Ovary (tissue), 9 donors: Measurements from ENCODE around the gene NCOA6. TPM values are rescaled to one million over a fixed set of nuclear protein-coding genes. Genes with fewer than 3 reads are reported as not detected.
"Not testable (repeated sequence)": the region's sequence is repeated elsewhere in the genome, so short reads cannot be mapped to it uniquely, and the experiment has no call there.

Experiments used
- DNase-seq, 5 donors: peaks; one replicate each; pipeline ENCODE4 v3.0.0-alpha.2; 2019 to 2020
- H3K27ac ChIP-seq, 2 donors: fragments of 200-600 bp; one replicate each; pipeline versions ENCODE4 v1.5.1 to v1.8.0; 2019 to 2022
- H3K27me3 ChIP-seq: fragments of 200-600 bp; one replicate; pipeline ENCODE4 v1.8.0; 2022
- H3K36me3 ChIP-seq: fragments of 200-600 bp; sonication (generic); one replicate; pipeline ENCODE4 v1.5.1; 2019
- H3K4me1 ChIP-seq: one replicate; pipeline ENCODE4 v1.8.1; 2013; ENCODE audit warnings: mild to moderate bottlenecking, moderate library complexity; ENCODE audit not compliant: insufficient read depth
- H3K4me3 ChIP-seq: fragments of 200-600 bp; sonication (generic); one replicate; pipeline ENCODE4 v1.5.1; 2017
- H3K9me3 ChIP-seq, 2 donors: fragments of 200-600 bp in 1 of 2; sonication (generic) in 1 of 2; one replicate each; pipeline versions ENCODE4 v1.5.1 to v1.8.1; 2013 to 2019; ENCODE audit warnings: mild to moderate bottlenecking in 1 of 2, moderate library complexity in 1 of 2
- EP300 ChIP-seq: sonication (generic); formaldehyde crosslinking; IDR thresholded peaks from one replicate; pipeline ENCODE4 v1.6.1; 2017; ENCODE audit warnings: antibody characterized with exemption
- POLR2A ChIP-seq: fragments of 450-650 bp; IDR thresholded peaks from one replicate; pipeline ENCODE4 v1.6.1; 2017; ENCODE audit warnings: antibody characterized with exemption, mild to moderate bottlenecking, moderate library complexity
- WGBS, 3 donors: extraction: QIAGEN DNeasy Blood & Tissue Kit in 1 of 3; methylation state at CpG; one replicate each; pipeline versions ENCODE4 v1.1.5 to v1.1.7; 2013 to 2017; 5-methylcytosine and 5-hydroxymethylcytosine counted together
- intact Hi-C, 4 donors: fragments of 100-400 bp; cut with DNase I; formaldehyde crosslinking; loops; one replicate each; pipeline versions ENCODE4 v1.11.0 to v1.15.1; 2022 to 2023
- polyA plus RNA-seq, 2 donors: library from polyadenylated mRNA; stranded (reverse); fragments of 200-250 nt in 1 of 2; fragments of 350-450 nt in 1 of 2; fragmentation: Illumina TruSeq in 1 of 2; extraction: RNeasy Lipid Tissue Mini Kit (QIAGEN cat#74804) in 1 of 2; gene quantifications; one replicate each; pipeline ENCODE4 v1.2.3, GENCODE V29; 2013 to 2014
- total RNA-seq, 7 donors: library from RNA; depleted of rRNA in 2 of 7; stranded (reverse); fragments of >200 nt in 2 of 7; fragmentation: NEBNext Ultra II Directional in 3 of 7; extraction: Animal tissue kit (Norgen Biotek cat#: 25700) in 3 of 7; gene quantifications; one replicate each; pipeline versions ENCODE4 v1.1.0 to v1.2.4, GENCODE V29; 2016 to 2023
- TF ChIP-seq, protein P1 (sequence below), 3 donors: fragments of 450-650 bp in 2 of 3; fragments of 200-600 bp in 1 of 3; IDR thresholded peaks; one replicate each; pipeline versions ENCODE4 v1.5.1 to v1.8.0; 2016 to 2022; ENCODE audit warnings: antibody characterized with exemption in 3 of 3, mild to moderate bottlenecking in 1 of 3
- donor health status: DM: no; HTN: no; CAD: no; lungs with moderate emphysema.
- donor health status: DM: no; HTN: no; CAD: no.
- donor health status: Bipolar disorder and iron deficiency.
- donor health status: DM: yes; HTN: yes; CAD: no.
- donor health status: DM: no; HTN: no; CAD: no.
- donor health status: DM: yes; HTN: yes; CAD: no.

The NCOA6 gene
- total and polyA plus RNA-seq, 9 donors: 10.5 to 31.7 (median 23.9) TPM

DNA sequence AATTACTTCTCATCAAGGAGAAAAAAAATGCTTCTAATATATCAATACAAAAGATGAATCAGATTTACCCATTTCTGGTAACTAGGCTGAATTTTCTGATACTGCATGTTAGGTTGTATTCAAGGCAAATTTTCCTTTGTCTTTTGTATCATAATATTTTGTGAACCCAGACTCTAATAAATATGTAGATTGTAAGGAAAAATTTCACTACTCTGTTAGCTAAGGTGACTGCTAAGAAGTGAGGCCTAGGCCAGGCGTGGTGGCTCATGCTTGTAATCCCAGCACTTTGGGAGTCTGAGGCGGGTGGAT, 108.6 kb downstream of the NCOA6 start:
- intact Hi-C loops: no loop called here
- no peak overlapping the region for H3K4me3 ChIP-seq
- H3K4me1 ChIP-seq: peaks cover 4% of the 10 kb centered on the region
- H3K9me3 ChIP-seq: no peaks in the 10 kb centered on the region
- TF ChIP-seq POLR2A (no peak), EP300 (no peak)
- TF ChIP-seq, protein P1, sequence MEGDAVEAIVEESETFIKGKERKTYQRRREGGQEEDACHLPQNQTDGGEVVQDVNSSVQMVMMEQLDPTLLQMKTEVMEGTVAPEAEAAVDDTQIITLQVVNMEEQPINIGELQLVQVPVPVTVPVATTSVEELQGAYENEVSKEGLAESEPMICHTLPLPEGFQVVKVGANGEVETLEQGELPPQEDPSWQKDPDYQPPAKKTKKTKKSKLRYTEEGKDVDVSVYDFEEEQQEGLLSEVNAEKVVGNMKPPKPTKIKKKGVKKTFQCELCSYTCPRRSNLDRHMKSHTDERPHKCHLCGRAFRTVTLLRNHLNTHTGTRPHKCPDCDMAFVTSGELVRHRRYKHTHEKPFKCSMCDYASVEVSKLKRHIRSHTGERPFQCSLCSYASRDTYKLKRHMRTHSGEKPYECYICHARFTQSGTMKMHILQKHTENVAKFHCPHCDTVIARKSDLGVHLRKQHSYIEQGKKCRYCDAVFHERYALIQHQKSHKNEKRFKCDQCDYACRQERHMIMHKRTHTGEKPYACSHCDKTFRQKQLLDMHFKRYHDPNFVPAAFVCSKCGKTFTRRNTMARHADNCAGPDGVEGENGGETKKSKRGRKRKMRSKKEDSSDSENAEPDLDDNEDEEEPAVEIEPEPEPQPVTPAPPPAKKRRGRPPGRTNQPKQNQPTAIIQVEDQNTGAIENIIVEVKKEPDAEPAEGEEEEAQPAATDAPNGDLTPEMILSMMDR (IDR thresholded peaks at IDR 0.05): no peak
- H3K36me3 ChIP-seq: no peaks in the 10 kb centered on the region
- H3K27ac ChIP-seq: no peak overlapping the region
- DNase-seq: no peak
- WGBS, 3 donors: 98 to 100% (median 98%) methylated on average over 2 of the region's 2 CpGs
- no peaks in the 10 kb centered on the region for H3K27me3 ChIP-seq

DNA sequence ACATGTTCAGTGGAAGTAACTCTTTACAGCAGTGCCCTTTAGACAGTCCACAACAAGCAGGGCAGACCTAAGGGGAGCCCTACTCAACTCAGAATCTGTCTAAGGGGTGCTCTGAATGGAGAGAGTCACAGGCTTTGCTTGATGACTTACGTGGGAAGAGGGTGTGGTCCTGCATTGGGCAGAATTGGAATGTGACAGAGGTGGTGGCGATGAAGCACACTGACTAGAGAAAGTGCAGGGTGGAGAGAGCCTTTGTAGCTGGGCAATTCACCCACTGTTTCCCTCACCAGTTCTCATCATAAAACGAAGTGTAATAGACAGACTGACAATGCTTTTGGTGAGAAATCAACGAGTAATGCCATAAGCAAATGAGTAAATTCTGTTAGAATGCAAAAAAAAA, 110.1 kb downstream of the NCOA6 start:
- H3K4me1 ChIP-seq: peaks cover 4% of the 10 kb centered on the region
- no peak for DNase-seq
- H3K36me3 ChIP-seq: no peaks in the 10 kb centered on the region
- H3K4me3 ChIP-seq: no peak overlapping the region
- H3K27me3 ChIP-seq: no peaks in the 10 kb centered on the region
- no peaks in the 10 kb centered on the region for H3K9me3 ChIP-seq
- WGBS, 3 donors: 96 to 100% (median 98%) methylated on average over 4 of the region's 4 CpGs
- TF ChIP-seq EP300 (no peak), POLR2A (no peak)
- TF ChIP-seq, protein P1 (IDR thresholded peaks at IDR 0.05): no peak
- intact Hi-C loops: no loop called here
- no peak overlapping the region for H3K27ac ChIP-seq

DNA sequence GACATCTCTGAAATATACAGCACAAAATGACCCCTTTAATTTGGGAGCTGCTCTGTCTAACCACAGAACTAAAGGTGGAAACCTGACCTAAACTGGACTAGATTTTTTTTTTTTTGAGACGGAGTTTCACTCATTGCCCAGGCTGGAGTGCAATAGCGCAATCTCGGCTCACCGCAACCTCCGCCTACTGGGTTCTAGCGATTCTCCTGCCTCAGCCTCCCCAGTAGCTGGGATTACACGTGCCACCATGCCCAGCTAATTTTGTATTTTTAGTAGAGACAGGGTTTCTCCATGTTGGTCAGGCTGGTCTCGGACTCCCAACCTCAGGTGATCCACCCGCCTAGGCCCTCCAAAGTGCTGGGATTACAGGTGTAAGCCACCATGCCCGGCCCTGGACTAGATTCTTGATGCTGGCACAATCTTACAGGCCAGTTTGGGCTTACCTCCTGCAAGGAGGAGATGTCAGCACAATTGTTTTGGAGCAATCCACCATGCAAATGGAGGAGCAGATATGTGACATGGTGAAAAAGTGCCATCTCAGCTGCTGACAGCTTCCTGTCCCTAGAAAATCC, 111.4 kb downstream of the NCOA6 start:
- WGBS, 3 donors: 91 to 92% (median 92%) methylated on average over 10 of the region's 10 CpGs
- H3K4me1 ChIP-seq, H3K36me3 ChIP-seq, intact Hi-C loops, H3K27ac ChIP-seq, H3K27me3 ChIP-seq, DNase-seq, H3K9me3 ChIP-seq, H3K4me3 ChIP-seq: not testable (repeated sequence)

DNA sequence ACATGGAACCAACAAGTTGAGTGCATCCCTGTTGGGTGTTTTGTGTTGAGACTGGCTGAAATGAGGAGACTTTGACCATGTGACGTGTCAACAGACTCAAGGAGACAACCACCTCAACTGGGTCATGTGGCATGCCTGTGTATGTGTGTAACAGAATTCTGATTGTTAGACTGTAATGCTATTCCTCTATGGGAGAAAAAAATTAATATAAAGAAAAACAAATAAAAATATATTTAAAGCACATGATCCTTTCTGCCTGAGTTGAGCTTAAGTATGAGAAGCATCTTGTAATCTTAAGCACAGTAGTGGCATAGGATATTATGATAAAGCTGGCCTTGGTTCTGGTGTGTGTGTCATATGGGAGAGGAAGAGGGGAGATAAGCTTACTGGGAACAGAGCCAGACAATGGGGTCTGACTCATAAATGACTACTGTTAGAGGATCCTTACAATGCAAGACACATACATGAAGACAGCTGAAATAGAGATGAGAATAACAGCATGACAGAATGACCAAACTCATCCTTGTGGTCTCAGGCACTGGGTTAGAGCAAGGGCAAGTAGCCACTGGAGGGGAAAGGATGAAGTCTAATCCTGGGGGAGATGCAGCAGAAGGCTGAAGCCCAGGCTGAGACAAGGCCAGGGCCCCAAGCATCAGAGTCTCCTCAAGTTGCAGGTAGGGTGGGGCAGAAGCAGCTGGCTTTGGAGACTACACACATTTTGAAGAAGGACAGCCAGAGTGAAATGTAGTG, 112.1 kb downstream of the NCOA6 start:
- no peak overlapping the region for H3K27ac ChIP-seq
- no peak overlapping the region for H3K4me3 ChIP-seq
- no peaks in the 10 kb centered on the region for H3K27me3 ChIP-seq
- intact Hi-C loops: no loop called here
- DNase-seq: peak in 1 of 5 donors; percentile 48
- H3K9me3 ChIP-seq: no peaks in the 10 kb centered on the region
- H3K4me1 ChIP-seq: peaks cover 6% of the 10 kb centered on the region
- TF ChIP-seq POLR2A: no peak
- TF ChIP-seq, protein P1 (IDR thresholded peaks at IDR 0.05): no peak
- no peak for TF ChIP-seq EP300
- WGBS, 3 donors: 83 to 91% (median 83%) methylated on average over 1 of the region's 1 CpG
- no peaks in the 10 kb centered on the region for H3K36me3 ChIP-seq

DNA sequence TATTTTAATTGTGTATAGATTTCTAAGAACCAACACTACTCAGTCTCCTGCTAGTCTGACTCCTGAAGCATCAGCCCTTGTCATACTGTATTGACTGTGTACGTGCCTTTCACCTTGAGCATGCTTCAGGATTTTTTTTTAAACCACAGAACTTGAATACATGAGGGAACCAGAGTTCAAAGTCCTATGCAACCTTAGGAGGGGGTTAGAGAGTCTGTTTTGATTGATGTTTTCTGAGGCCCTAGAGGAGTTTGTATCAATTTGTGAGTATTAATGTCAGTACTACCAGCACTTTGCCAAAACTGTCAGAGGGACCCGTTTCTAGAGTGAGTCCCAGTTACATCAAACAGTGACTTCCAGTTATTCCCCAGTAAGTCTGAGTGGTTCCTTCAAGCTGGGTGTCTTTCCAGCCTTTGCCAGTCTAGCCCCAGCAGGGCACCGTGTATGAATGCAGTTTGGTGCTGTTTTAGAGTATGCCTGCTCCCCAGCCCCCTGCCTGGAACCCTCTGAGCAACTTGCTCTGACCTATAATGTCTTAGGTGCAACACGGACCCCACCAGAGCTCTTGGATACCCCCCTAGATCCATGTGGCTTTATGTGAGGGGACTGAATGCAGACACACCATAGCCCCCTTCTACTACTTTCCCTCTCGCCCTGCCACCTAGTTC, 112.8 kb downstream of the NCOA6 start:
- Histone ChIP-seq H3K4me3 (no peak overlapping the region), H3K9me3 (no peaks in the 10 kb centered on the region), H3K4me1 (peaks cover 6% of the 10 kb centered on the region), H3K36me3 (no peaks in the 10 kb centered on the region), H3K27ac (no peak overlapping the region), H3K27me3 (no peaks in the 10 kb centered on the region)
- intact Hi-C loops: no loop called here
- no peak for DNase-seq
- 79 to 92% (median 82%) methylated on average over 5 of the region's 5 CpGs for WGBS, 3 donors
- TF ChIP-seq EP300 (no peak), POLR2A (no peak)
- TF ChIP-seq, protein P1 (IDR thresholded peaks at IDR 0.05): no peak
